Stimulated activated CD8-positive, alpha-beta memory T cell treated with anti-CD3 and anti-CD28 coated beads, Interleukin-7, amount 100 ng/mL, for 1 hour (primary cell): Measurements from ENCODE around the gene MOB3A.

Source experiments
- DNase-seq, 2 donors: peaks; one replicate each; pipeline ENCODE4 v3.0.0-alpha.2; 2020; ENCODE audit warnings: low read depth in 2 of 2

MOB3A gene

DNA sequence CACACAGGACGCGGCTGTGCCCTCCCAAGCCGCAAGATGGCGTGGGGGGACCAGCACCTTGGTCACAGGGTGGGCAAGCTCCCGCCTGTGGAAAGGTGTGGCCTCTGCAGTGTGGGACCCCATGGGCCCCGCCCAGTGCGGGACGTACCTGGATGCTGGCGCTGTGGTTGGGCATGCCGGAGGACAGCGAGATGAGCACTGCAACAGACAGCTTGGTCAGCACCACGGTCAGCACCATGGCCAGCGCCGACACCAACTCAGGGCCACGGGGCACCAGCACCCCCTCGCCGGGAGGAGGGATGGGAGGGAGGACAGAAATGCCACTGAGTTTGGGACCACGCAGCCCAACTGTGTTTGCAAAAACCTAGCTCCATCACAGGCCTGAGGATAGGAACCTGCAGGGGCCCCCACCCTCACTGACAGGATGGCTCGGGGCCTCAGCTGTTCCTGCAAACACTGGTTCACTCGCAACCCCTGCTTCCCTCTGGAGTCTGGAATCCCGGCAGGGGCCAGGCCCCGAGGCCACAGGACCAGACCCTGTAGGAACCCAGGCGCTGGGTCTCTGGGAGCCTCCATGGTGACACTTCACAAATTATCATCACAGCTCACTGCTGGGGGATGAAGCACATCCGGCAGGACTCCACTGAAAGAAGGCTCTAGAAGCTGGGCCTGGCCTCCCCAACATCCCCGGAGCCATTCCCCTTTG, 27.7 kb upstream of the MOB3A start:
- DNase-seq: no peak

DNA sequence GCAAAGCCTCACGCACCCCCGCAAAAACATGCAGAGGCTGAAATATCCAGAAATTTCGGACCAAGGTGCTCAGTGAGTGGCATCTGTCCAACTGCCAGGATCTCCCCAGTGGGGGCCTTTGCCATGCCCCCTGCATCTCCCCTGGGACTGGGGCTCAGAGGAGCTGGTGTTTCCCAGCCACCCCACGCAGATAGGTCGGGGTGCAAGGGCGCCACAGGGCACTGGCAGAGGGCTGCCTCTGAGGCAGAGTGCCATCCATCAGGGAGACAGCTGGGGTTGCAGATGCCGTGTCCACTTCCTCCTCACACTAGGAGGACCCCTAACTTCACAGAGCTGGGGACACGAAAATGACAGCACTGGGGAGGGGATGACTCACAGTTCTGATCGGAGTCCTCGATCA, 26.9 kb upstream of the MOB3A start:
- no peak for DNase-seq

DNA sequence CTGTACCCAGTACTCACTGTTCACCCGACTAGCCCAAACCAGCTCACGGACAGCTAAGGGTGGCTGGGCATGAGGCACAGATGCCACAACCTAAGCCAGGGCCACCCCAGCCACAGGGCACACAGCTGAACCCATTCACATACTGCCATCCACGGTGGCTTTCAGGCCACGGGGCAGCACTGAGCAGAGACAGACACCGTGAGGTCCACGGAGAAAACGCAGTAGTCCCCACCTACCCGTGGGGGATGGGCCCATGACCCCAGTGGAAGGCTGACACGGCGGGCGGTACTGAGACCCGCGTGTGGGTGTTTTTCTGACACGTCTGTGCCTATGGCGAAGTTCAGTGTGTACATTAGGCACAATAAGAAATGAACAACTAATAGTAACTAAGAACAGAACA, 26.1 kb upstream of the MOB3A start:
- no peak for DNase-seq

DNA sequence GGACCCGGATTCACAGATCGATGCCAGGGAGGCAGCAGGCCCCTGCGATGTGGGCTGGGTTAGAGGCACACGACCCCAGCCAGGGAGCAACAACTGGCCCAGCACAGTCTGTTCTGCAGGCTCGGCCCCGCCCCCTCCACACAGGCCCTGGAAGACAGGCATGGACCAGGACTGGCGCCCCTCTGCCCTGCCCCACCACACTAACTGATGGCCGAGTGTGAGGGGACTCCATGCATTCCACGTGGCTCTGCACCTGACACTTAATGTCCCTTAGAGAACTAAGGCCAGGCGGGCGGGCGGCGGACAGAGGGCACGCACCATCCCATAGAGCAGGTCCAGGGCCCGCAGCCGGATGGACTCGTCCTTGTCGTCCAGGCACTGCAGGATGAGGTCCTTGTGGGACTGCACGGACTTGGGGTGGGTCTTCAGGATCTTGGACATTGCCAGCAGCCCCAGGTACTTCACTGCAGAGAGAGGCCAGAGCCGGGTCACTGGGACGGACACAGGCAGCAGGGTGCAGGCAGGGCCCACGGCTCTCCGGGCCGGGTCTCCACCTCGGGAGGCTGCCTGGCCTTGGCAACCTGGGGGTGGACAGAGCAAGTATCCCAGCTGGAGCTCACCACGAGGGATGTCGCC, 25.4 kb upstream of the MOB3A start:
- no peak for DNase-seq

DNA sequence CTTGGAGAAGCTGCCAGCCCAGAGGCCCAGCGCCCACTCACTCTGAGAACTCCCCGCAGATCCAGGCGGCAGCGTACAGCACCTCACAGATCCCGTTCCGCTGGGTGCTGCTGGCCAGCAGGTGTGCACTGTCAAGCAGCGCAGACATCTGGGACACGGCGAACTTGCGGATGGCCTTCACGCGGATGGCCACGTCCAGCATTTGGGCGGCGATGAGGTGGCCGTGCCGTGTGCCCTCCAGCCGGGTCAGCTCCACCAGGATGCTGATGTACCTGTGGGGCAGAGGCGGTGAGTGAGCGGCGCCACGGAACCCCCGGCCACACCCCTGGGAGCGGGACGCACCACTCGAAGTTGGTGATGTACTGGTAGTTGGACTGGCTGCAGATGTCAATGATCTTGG, 24.7 kb upstream of the MOB3A start:
- DNase-seq: no peak

DNA sequence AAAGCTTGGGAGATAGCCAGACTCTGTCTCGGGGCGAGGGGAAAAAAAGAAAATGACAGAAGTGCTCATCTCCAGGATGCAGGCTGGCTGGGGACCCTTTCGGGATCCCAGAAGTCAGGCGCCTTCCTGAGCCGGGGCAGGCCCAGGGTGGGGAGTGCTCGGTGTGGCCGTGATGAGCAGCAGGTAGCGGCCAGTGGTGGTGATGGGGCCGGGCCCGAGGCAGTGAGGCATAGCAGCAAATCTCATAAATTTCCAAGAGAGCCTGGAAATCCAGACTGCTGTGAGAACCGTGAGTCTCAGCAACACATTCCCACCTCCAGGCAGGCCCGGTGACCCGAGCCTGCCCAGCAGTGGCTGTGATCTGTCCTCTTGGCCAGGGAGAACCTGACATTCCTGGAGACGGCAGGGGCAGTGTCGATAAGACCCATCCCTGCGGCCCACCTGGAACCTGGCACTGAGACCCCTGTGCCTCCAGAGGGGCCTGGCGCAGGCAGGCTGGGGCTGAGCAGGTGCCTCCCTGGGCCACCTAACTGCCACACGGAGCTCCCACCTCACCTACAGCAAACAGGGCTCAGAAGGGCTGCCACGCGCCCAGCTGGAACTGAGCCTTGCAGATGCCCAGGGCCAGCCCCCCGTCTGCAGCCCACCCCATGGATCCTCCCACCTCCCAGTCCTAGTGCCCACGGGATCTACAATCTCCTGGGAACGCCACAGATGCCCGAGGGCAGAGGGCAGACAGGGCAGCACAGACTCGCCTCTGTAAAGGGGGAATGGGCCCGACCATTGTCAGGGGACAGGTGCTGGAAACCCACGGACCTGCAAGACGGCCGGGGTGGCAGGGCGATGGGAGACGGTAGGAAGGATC, 24.0 kb upstream of the MOB3A start:
- DNase-seq: no peak

DNA sequence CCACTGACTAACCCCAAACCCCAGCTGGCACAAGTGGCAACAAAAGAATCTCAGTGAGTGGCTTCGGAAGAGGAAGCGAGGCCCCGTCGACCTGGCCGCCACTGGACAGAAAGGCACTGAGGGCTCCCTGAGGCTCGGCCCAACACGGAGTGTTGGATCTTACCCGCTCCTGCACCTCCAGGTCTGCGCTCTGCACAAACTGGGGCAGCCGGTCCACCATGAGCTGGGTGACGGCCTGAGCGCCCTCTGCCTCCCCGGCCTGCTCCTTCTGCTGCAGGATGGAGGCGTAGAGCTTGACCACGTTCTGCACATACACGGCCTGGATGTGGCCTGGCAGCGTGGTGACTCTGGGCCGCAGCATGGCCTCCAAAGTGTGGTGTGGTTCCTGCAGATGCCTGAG, 22.3 kb upstream of the MOB3A start:
- no peak for DNase-seq

DNA sequence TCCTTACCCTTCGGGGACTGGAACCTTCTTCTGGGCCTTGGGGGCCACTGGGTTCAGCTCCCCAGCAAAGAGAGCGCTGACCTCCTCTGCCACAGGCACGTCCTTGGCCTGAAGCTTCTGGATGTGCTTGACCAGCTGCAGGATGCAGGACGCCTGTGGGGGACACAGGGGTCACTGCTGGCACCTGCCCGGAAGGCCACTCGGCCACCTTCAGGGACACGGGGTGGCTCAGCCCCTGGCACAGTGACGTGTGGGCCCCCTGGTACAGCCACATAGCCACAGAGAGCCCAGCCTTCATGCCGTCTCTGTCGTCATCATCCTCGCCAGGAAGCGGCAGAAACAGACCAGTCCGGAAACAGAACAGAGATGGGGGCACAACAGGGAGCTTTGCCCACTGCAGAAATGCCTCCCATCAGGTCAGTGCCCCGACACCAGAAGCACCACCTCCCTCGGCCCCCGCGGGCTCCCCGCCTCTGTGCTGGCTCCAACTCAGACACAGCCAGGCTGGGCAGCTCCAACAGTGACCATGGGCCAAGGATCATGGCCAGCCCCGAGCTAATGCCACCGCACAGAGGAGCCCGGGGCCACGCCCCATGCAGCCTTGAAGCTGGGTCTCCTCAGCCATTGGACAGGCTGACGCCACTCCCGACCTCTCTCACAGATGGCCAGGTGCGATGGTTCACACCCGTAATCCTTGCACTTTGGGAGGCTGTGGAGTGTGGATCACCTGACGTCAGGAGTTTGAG, 21.3 kb upstream of the MOB3A start:
- no peak for DNase-seq

DNA sequence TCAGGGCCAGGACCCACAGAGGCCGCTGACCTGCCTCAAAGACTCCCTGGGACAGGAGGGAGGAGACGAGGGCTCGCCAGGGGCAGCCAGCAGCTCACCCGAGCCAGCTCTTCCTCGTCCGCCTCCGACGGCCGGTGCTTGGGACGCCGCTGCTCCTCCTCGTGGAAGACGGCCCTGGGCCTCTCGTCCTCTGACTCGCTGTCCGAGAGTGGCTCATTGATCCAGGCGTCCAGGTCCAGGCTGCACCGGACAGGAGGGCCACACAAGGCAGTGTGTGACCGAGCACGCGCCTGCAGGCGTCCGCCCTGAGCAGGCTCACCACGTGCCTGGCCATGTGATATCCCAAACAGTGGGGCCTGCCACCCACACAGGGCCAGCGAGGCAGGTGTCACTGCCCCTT, 20.4 kb upstream of the MOB3A start:
- DNase-seq: no peak

DNA sequence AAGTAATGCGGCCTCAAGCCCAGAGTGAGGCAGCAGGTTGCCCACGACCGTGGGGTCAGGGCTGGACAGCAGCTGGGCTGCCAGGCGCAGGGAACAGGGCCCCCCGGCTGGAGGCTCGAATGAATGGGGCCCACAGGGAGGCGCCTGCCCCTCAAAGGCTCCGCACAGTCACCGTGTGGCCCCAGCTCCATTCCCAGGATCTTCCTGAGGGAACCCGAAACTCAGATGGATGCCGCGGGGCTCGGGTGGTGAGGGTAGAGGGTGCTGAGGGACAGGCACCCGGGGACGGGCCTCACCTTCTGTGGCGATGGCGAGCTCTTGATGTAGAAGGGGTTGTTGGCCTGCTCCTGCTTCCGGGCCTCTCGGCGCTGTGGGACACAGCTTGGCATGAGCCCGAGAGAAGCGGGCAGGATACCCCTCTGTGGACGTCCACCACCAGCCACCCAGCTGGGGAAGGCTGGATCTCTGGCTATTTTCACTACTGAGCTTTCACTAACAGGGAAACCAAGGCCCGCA, 19.8 kb upstream of the MOB3A start:
- no peak for DNase-seq

DNA sequence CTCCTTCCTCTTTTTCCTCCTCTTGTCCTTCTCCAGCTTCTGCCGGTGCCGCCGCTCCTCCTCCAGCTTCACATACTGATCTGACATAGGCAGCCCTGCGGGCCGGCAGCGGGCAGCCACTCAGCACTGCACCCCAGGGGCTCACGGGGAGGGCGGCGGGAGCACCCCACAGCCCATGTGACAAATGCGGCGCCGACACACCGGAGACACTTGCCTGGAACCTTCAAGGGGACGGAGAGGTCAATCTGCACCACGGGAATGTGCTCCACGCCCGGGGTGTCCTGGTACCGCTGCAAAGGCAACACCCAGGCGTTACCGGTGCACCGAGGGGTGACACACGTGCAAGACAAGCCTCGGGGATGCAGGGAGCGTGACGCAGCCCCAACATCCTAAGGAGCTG, 19.2 kb upstream of the MOB3A start:
- no peak for DNase-seq

DNA sequence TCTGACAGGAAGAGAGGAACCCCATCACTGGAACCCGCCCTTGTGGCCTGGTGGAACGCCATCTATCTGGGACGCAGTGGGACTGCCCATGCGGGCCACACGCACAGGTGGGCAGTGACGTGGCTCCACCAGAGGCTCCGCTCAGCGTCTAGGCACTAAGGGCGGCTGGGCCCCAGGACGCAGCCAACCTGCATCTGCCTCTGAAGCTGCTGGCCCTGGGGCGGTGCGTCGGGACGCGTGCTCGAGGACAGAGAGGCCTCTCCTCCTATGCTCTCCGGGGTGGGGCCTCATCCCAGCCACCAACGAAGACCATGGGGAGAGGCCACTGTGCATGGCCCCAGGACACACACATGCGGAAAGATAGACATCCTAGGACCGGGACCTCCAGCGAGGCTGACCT, 18.7 kb upstream of the MOB3A start:
- no peak for DNase-seq

DNA sequence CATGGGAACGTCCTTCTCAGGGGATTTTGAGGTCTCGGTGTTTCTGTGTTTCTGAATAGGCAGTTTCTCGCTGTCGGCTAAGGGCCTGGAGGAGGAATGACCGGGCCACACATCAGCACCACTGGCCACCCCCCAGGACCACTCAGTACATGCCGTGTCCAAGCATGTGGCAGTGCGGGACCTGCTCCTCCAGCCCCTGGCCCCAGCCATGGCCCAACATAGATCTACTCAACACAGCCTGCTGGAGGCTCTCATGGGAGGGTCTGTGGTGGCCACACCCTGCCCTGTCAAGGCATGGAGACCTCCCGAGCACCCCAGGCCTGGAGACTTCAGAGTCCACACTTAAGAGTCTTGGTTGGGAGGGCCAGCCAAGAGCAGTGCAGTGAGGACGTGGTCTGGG, 18.1 kb upstream of the MOB3A start:
- DNase-seq: no peak

DNA sequence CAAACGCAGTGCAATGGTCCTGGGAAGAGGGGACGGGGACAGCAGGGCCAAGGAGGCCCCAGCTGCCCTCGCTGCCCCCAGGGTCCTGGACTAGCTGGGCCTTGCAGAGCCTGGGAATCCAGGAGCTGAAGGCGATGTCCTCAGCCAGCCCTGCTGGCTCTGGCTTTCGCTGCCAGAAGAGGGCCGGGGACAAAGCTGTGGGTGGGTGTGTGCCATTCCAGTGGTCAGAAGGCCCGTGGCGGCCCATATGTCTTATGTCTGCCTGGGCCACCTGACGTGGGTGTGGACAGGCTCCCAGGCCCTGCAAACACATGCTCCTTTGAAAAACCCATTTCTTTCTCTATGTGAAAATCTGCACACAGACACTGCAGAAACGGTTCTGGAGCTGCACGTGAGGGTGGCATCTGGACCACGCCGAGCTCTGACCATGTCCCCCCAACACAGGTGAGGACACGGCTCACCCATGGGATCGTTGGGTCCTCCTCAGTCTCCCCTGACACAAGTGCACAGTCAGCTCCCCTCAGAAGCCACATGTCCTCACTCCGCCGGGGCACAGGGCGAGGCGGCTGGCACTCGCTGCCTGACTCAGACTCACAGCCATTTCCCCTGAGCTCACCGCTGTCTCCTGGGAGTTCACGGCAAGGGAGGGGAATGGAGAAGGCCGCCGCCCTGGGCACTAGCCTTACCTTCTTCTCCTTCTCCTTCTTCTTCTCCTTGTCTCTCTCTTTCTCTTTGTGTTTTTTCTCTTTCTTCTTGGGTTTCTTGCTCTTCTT, 17.5 kb upstream of the MOB3A start:
- DNase-seq: no peak

DNA sequence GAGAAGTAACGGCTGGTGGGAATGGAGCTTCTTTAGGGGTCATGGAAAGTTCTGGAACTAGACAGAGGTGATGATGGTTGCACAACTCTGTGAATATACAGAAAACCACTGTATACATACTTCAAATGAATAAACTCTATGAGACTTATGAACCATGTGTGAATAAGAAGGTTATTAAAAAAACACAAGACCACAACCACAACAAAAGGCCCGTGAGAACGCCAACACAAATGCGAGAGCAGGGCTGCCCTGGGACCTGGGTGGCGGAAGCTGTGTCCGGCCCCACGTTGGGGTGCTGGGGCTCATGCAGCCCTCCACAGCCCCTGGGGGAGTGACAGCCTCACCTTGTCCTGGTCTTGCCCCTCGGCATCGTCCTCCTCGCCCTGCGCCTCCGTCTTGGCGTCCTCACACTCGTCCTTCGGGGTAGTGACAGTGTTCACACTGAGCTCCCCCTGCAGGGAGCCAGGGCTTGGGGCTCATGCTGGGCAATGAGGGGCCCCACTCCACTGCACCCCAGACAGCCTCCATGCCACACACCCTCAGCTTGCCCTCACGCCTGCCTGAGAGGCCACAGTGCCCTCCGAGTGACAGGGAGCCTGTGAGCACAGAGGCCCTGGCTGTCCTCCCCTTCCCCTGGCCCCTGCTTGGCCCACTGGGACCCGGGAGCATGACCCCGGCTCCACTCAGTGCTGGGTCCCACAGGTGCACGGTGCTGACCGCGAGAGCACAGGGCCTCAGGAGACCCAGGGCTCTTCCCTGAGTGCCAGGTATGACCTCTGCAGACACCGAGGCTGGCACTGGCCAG, 16.6 kb upstream of the MOB3A start:
- no peak for DNase-seq

DNA sequence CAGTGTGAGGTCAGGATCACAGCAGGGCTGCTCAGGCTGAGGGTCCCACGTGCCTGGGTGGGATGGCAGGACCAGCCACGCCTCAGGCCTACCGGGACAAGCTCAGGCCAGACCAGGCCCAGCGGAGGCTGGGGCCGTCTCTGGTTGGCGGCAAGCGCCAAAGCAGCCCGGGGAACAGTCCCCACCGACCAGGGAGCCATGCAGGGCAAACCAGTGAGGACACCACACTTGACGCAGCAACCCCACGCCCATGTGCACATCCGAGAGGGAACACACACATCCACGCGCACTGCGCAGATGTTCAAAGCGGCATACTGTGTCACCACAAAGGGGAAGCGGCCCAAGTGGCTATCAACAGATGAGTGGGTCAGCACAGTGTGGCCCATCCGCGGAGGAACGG, 15.8 kb upstream of the MOB3A start:
- DNase-seq: no peak

DNA sequence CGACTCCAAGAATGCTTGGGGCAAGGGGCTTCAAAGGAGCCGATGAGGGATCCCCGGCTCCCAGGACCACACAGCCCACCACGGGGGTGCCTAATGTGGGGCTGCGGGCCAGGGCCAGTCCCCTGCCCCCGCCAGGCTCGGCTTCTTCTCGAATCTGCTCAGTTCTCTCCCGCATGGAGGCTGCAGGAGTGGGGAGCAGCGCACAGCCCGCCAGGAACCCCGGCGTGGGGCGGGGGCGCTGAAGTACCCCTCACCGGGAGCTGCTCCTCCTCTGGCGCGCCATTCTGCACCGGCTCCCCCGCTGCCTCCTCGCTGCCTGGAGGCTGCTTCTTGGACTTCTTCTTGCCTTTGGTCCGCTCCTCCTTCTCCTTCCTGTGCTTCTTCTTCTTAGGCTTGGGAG, 15.3 kb upstream of the MOB3A start:
- DNase-seq: no peak

DNA sequence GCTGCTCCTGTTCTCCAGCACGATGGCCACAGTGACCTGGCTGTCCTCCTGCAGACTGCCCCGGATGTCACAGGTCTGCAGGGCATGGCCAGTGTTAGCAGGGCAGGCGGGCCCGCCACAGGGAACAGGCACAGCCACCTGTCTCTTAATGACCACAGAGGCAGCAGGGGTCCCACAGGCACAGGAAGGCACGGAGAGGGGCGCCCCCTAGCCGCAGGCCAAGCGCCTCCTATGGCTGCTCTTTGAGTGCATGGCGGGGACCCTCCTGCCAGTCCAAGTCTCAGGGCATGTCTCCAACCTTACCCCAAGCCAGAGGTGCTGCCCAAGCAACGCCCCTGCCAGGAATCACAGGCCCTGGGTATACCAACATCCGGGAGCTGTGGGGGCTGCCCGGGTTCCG, 14.7 kb upstream of the MOB3A start:
- DNase-seq: no peak

DNA sequence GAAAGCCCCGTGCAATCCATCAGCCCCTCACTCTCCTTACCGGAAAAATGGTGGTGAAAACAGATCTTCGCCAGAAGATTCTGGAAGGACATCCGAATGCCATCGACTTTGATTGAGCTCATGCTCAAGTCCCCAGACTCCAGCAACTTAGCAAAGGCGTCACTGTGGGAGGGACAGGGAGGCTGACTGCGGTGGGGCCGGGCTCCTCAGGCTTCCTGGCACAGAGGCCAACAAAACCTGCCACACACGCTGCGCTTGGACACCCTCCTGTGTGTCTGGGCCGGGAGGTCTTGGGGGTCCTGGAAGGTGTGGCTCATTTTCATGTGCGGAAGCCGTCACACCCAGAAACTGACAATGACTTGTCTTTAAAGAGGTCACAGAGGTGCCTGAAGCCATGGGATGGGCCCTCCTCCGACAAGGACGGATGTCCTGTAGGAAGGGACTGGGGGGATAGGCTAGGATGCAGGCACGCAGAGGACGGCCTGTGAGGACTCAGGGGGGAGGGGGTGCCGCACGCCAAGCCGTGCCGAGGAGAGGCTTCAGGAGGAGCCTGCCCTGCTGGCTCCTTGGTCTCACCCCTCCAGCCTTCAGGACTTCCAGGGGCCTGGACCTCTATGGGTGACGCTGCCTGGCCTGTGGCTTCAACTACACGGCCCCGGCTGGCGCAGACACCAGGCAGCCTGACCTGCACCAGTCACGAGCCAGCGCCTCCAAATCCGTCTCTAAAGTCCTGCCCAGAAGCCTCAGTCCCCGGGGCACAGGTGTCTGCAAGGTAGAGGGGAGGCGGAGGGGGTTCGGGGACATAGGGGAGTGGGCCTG, 13.1 kb upstream of the MOB3A start:
- no peak for DNase-seq
